ENCODE measurements around the gene GRIN2C.

GRIN2C gene

GRCh38 chr17:74892974-74893911, 33.6 kb upstream of the GRIN2C start, which contains the start of gene FADS6:
Gene FADS6, minus strand, starts transcription at chr17:74893633. Its CDS starts 38 bp downstream, at chr17:74893595.
- Histone ChIP-seq H3K4me3 (replicated peaks; ENCODE audit: low read depth, low read length) (no peak within 1 kb of the TSS), H3K27me3 (replicated peaks; ENCODE audit: control insufficient read depth, insufficient read depth, low read length) (no peaks in the 10 kb centered on the region; the same call in 1 of the 2 replicates), H3K36me3 (ENCODE audit: control insufficient read depth, insufficient read depth, low read length) (no peaks in the 10 kb centered on the region)
- no peak for TF ChIP-seq CTCF (IDR thresholded peaks at IDR 0.05; ENCODE audit: insufficient read depth, low read length, poor library complexity, severe bottlenecking)
- no peak for DNase-seq (ENCODE audit: extremely low read depth, insufficient read length)

GRCh38 chr17:74892013-74892841, 32.5 kb upstream of the GRIN2C start:
- Histone ChIP-seq H3K36me3 (ENCODE audit: control insufficient read depth, insufficient read depth, low read length) (no peaks in the 10 kb centered on the region), H3K4me3 (replicated peaks; ENCODE audit: low read depth, low read length) (no peak overlapping the region), H3K27me3 (replicated peaks; ENCODE audit: control insufficient read depth, insufficient read depth, low read length) (no peaks in the 10 kb centered on the region; the same call in 1 of the 2 replicates)
- DNase-seq (ENCODE audit: extremely low read depth, insufficient read length), result no peak
- TF ChIP-seq CTCF (IDR thresholded peaks at IDR 0.05; ENCODE audit: insufficient read depth, low read length, poor library complexity, severe bottlenecking), result no peak

GRCh38 chr17:74890554-74890953, 30.9 kb upstream of the GRIN2C start:
- no peak for TF ChIP-seq CTCF (IDR thresholded peaks at IDR 0.05; ENCODE audit: insufficient read depth, low read length, poor library complexity, severe bottlenecking)
- DNase-seq (ENCODE audit: extremely low read depth, insufficient read length), result no peak
- Histone ChIP-seq H3K27me3 (replicated peaks; ENCODE audit: control insufficient read depth, insufficient read depth, low read length) (peaks cover 2% of the 10 kb centered on the region; the same call in 1 of the 2 replicates), H3K36me3 (ENCODE audit: control insufficient read depth, insufficient read depth, low read length) (no peaks in the 10 kb centered on the region), H3K4me3 (replicated peaks; ENCODE audit: low read depth, low read length) (no peak overlapping the region)

GRCh38 chr17:74888469-74888868, 28.8 kb upstream of the GRIN2C start:
- DNase-seq (ENCODE audit: extremely low read depth, insufficient read length), result no peak
- no peak overlapping the region for H3K4me3 ChIP-seq (replicated peaks; ENCODE audit: low read depth, low read length)
- H3K36me3 ChIP-seq (ENCODE audit: control insufficient read depth, insufficient read depth, low read length), result no peaks in the 10 kb centered on the region
- H3K27me3 ChIP-seq (replicated peaks; ENCODE audit: control insufficient read depth, insufficient read depth, low read length), result peaks cover 2% of the 10 kb centered on the region; the same call in 1 of the 2 replicates
- no peak for TF ChIP-seq CTCF (IDR thresholded peaks at IDR 0.05; ENCODE audit: insufficient read depth, low read length, poor library complexity, severe bottlenecking)

GRCh38 chr17:74883241-74883745, 23.6 kb upstream of the GRIN2C start:
- H3K36me3 ChIP-seq (ENCODE audit: control insufficient read depth, insufficient read depth, low read length), result no peaks in the 10 kb centered on the region
- H3K27me3 ChIP-seq (replicated peaks; ENCODE audit: control insufficient read depth, insufficient read depth, low read length), result peaks cover 3% of the 10 kb centered on the region; the same call in 1 of the 2 replicates
- no peak for DNase-seq (ENCODE audit: extremely low read depth, insufficient read length)
- no peak for TF ChIP-seq CTCF (IDR thresholded peaks at IDR 0.05; ENCODE audit: insufficient read depth, low read length, poor library complexity, severe bottlenecking)
- H3K4me3 ChIP-seq (replicated peaks; ENCODE audit: low read depth, low read length), result no peak overlapping the region
